H9 (cell line): ENCODE results near the gene GNGT2. TPM values are rescaled to one million over a fixed set of nuclear protein-coding genes. Genes with fewer than 3 reads are reported as not detected.

Experiments
- DNase-seq: peaks from one replicate; pipeline ENCODE4 v3.0.0-alpha.2; 2017
- H2AFZ ChIP-seq: one replicate; pipeline ENCODE4 v1.6.1; 2013; ENCODE audit warnings: mild to moderate bottlenecking, low read length, control low read depth, moderate library complexity
- H2AK5ac ChIP-seq: 2 replicates; pipeline ENCODE4 v1.6.1; 2013; ENCODE audit warnings: low read length, control low read depth, mixed read lengths; ENCODE audit not compliant: insufficient read length
- H2BK120ac ChIP-seq: one replicate; pipeline ENCODE4 v1.6.1; 2013; ENCODE audit warnings: low read depth, mild to moderate bottlenecking, low read length, control low read depth, inconsistent platforms; ENCODE audit not compliant: poor library complexity, severe bottlenecking
- H2BK12ac ChIP-seq: 2 replicates; pipeline ENCODE4 v1.6.1; 2013; ENCODE audit warnings: low read length, control low read depth, mixed read lengths, low read depth; ENCODE audit not compliant: insufficient read length
- H2BK15ac ChIP-seq: 2 replicates; pipeline ENCODE4 v1.6.1; 2013; ENCODE audit warnings: low read depth, low read length, control low read depth
- H2BK20ac ChIP-seq: one replicate; pipeline ENCODE4 v1.6.1; 2013; ENCODE audit warnings: low read depth, mild to moderate bottlenecking, low read length, control low read depth, inconsistent platforms; ENCODE audit not compliant: poor library complexity, severe bottlenecking
- H2BK5ac ChIP-seq: 2 replicates; pipeline ENCODE4 v1.6.1; 2013; ENCODE audit warnings: low read length, control low read depth, mixed read lengths; ENCODE audit not compliant: insufficient read length
- H3K14ac ChIP-seq: 2 replicates; pipeline ENCODE4 v1.6.1; 2013; ENCODE audit warnings: low read length, control low read depth; ENCODE audit not compliant: insufficient read depth
- H3K18ac ChIP-seq: 2 replicates; pipeline ENCODE4 v1.6.1; 2013; ENCODE audit warnings: low read depth, mild to moderate bottlenecking, mixed read lengths, low read length, control low read depth; ENCODE audit not compliant: insufficient read length
- H3K23ac ChIP-seq: 2 replicates; pipeline ENCODE4 v1.6.1; 2013; ENCODE audit warnings: low read length, control low read depth, mixed read lengths, low read depth; ENCODE audit not compliant: insufficient read length
- H3K23me2 ChIP-seq: 2 replicates; pipeline ENCODE4 v1.6.1; 2013; ENCODE audit warnings: low read depth, mild to moderate bottlenecking, mixed read lengths, low read length, control low read depth; ENCODE audit not compliant: insufficient read length, poor library complexity, severe bottlenecking
- H3K27ac ChIP-seq: 2 replicates; pipeline ENCODE4 v1.5.1; 2013; ENCODE audit warnings: low read length, control low read depth, mixed read lengths, low read depth; ENCODE audit not compliant: insufficient read length
- H3K27me3 ChIP-seq: 2 replicates; pipeline ENCODE4 v1.6.1; 2013; ENCODE audit warnings: low read length, control low read depth, inconsistent platforms; ENCODE audit not compliant: insufficient read depth
- H3K4ac ChIP-seq: 2 replicates; pipeline ENCODE4 v1.6.1; 2013; ENCODE audit warnings: low read depth, mild to moderate bottlenecking, control low read depth, inconsistent platforms, low read length, moderate library complexity
- H3K4me1 ChIP-seq: 2 replicates; pipeline ENCODE4 v1.6.1; 2013; ENCODE audit warnings: low read length, control low read depth, inconsistent platforms; ENCODE audit not compliant: insufficient read depth
- H3K4me2 ChIP-seq: 2 replicates; pipeline ENCODE4 v1.6.1; 2013; ENCODE audit warnings: low read length, control low read depth, mixed read lengths; ENCODE audit not compliant: insufficient read length, insufficient read depth
- H3K56ac ChIP-seq: 2 replicates; pipeline ENCODE4 v1.6.1; 2013; ENCODE audit warnings: low read depth, mild to moderate bottlenecking, mixed read lengths, low read length, control low read depth; ENCODE audit not compliant: insufficient read length
- H3K79me1 ChIP-seq: 2 replicates; pipeline ENCODE4 v1.6.1; 2013; ENCODE audit warnings: low read depth, mild to moderate bottlenecking, moderate library complexity, low read length, control low read depth, inconsistent platforms; ENCODE audit not compliant: insufficient read depth, poor library complexity, severe bottlenecking
- H3K79me2 ChIP-seq: 2 replicates; pipeline ENCODE4 v1.6.1; 2013; ENCODE audit warnings: low read length, control low read depth, inconsistent platforms; ENCODE audit not compliant: insufficient read depth
- H3K9ac ChIP-seq: 2 replicates; pipeline ENCODE4 v1.6.1; 2013; ENCODE audit warnings: low read length, control low read depth, mixed read lengths; ENCODE audit not compliant: insufficient read length; ENCODE audit errors: extremely low read depth
- H3K9me3 ChIP-seq: one replicate; pipeline ENCODE4 v1.6.1; 2013; ENCODE audit warnings: low read depth, low read length, inconsistent platforms; ENCODE audit not compliant: control insufficient read depth
- H3T11ph ChIP-seq: one replicate; pipeline ENCODE4 v1.6.1; 2013; ENCODE audit warnings: mild to moderate bottlenecking, low read length, control low read depth, inconsistent platforms
- H4K20me1 ChIP-seq: one replicate; pipeline ENCODE4 v1.6.1; 2013; ENCODE audit not compliant: control insufficient read depth, insufficient read length, insufficient read depth
- H4K5ac ChIP-seq: 2 replicates; pipeline ENCODE4 v1.6.1; 2013; ENCODE audit warnings: low read depth, mild to moderate bottlenecking, mixed read lengths, low read length, control low read depth; ENCODE audit not compliant: insufficient read length
- H4K8ac ChIP-seq: replicated peaks from 2 replicates; pipeline ENCODE4 v1.6.1; 2013; ENCODE audit warnings: low read length, control low read depth, mixed read lengths, low read depth; ENCODE audit not compliant: insufficient read length
- H4K91ac ChIP-seq: 2 replicates; pipeline ENCODE4 v1.6.1; 2013; ENCODE audit warnings: low read depth, mild to moderate bottlenecking, moderate library complexity, mixed read lengths, low read length, control low read depth; ENCODE audit not compliant: insufficient read length
- H3K27ac Mint-ChIP-seq, 3 experiments: 2 replicates in 2 of 3; 3 replicates in 1 of 3; pipeline ENCODE4 v1.8.0; 2020 to 2021; ENCODE audit warnings: mixed read lengths in 3 of 3, mild to moderate bottlenecking in 1 of 3, moderate library complexity in 1 of 3
- H3K27me3 Mint-ChIP-seq: 2 replicates; pipeline ENCODE4 v1.8.0; 2021; ENCODE audit warnings: low read depth, mild to moderate bottlenecking, moderate library complexity, mixed read lengths
- H3K36me3 Mint-ChIP-seq, 3 experiments: 2 replicates in 2 of 3; 3 replicates in 1 of 3; pipeline ENCODE4 v1.8.0; 2020 to 2021; ENCODE audit warnings: low read depth in 3 of 3, mixed read lengths in 3 of 3; ENCODE audit not compliant: insufficient read depth in 1 of 3
- H3K4me1 Mint-ChIP-seq, 2 experiments: 2 replicates each; pipeline ENCODE4 v1.8.0; 2020; ENCODE audit warnings: mixed read lengths in 2 of 2
- H3K4me3 Mint-ChIP-seq, 2 experiments: 2 replicates in 1 of 2; 3 replicates in 1 of 2; pipeline ENCODE4 v1.8.0; 2020 to 2021; ENCODE audit warnings: mild to moderate bottlenecking in 2 of 2, mixed read lengths in 2 of 2, moderate library complexity in 1 of 2
- H3K9me3 Mint-ChIP-seq, 2 experiments: 2 replicates in 1 of 2; 3 replicates in 1 of 2; pipeline ENCODE4 v1.8.0; 2020; ENCODE audit warnings: mild to moderate bottlenecking in 2 of 2, mixed read lengths in 2 of 2, moderate library complexity in 1 of 2
- CTCF ChIP-seq: fragments of 200-600 bp; sonication (generic); conservative IDR thresholded peaks from 3 replicates; pipeline ENCODE4 v1.8.0; 2021; ENCODE audit warnings: antibody characterized with exemption, mild to moderate bottlenecking
- WGBS: extraction: QIAGEN DNeasy Blood & Tissue Kit; methylation state at CpG from one replicate; pipeline ENCODE4 v1.1.7; 2013; ENCODE audit warnings: missing lambda C conversion rate, low lambda C conversion rate, mixed read lengths; ENCODE audit not compliant: insufficient read length; ENCODE audit errors: extremely low coverage; 5-methylcytosine and 5-hydroxymethylcytosine counted together
- total RNA-seq: library from RNA; stranded (reverse); gene quantifications from 2 replicates; pipeline ENCODE4 v1.2.1, GENCODE V29; 2021

GNGT2 gene
- total RNA-seq, 1 experiment from 2014 or later, result 0.42 TPM

GRCh38 chr17:49230636-49231562 lies 20.5 kb upstream of the GNGT2 start, which contains the start of gene PHOSPHO1:
Gene PHOSPHO1, minus strand, starts transcription at chr17:49230787. Its CDS starts 4,096 bp downstream, at chr17:49226691.
- Histone ChIP-seq H3K23me2 (peaks cover 6% of the 10 kb centered on the region), H3K79me2 (no peaks in the 10 kb centered on the region), H3K4ac (no peak within 1 kb of the TSS), H4K91ac (no peak within 1 kb of the TSS), H3K4me2 (peak within 1 kb of the TSS; percentile 63), H2AFZ (no peak within 1 kb of the TSS), H2BK15ac (no peak within 1 kb of the TSS), H3K4me1 (no peaks in the 10 kb centered on the region), H3K79me1 (no peaks in the 10 kb centered on the region), H3K9me3 (no peaks in the 10 kb centered on the region), H2BK5ac (no peak within 1 kb of the TSS), H3K27me3 (peaks cover 9% of the 10 kb centered on the region; the same call in 1 of the 2 replicates), H3K9ac (no peak within 1 kb of the TSS), H3K18ac (no peak within 1 kb of the TSS), H2AK5ac (no peak within 1 kb of the TSS), H2BK120ac (no peak within 1 kb of the TSS), H4K20me1 (no peaks in the 10 kb centered on the region), H3K56ac (no peak within 1 kb of the TSS), H3K14ac (no peak within 1 kb of the TSS), H3K27ac (no peak within 1 kb of the TSS), H2BK20ac (no peak within 1 kb of the TSS), H2BK12ac (no peak within 1 kb of the TSS), H4K5ac (no peak within 1 kb of the TSS), H4K8ac (no peak within 1 kb of the TSS), H3T11ph (no peak within 1 kb of the TSS), H3K23ac (no peak within 1 kb of the TSS)
- peaks cover 72% of the 10 kb centered on the region for H3K27me3 Mint-ChIP-seq
- H3K9me3 Mint-ChIP-seq, result no peaks in the 10 kb centered on the region
- no peak within 1 kb of the TSS; a peak in 1 of 7 replicates for H3K27ac Mint-ChIP-seq
- H3K4me3 Mint-ChIP-seq, result peak within 1 kb of the TSS; percentile 62 to 85
- peak; percentile 96 for DNase-seq
- TF ChIP-seq CTCF, result no peak
- no peaks in the 10 kb centered on the region; a peak in 1 of 7 replicates for H3K36me3 Mint-ChIP-seq
- H3K4me1 Mint-ChIP-seq, result peaks cover 18 to 24% of the 10 kb centered on the region in 2 experiments
- no CpG with 5 or more reads among the region's 58 CpGs for WGBS
